ENCODE measurements around the gene PLEKHH1. TPM values are rescaled to one million over a fixed set of nuclear protein-coding genes. Genes with fewer than 3 reads are reported as not detected.
A peak's percentile ranks its signal among the peaks of the same experiment; 100 is the strongest.

PLEKHH1 gene
- total RNA-seq, 6 donors from 2014 or later = 0.46 to 25.1 (median 4.4) TPM

- H3K27ac ChIP-seq = no peak overlapping the region
- no peak overlapping the region for H3K4me3 ChIP-seq
- no peaks in the 10 kb centered on the region for H3K9me3 ChIP-seq
- DNase-seq (no peak), ATAC-seq (ENCODE audit: low FRiP score in 2 of 2) (no peak)
- H3K27me3 ChIP-seq = no peaks in the 10 kb centered on the region
- no peak for TF ChIP-seq POLR2AphosphoS5 (IDR thresholded peaks at IDR 0.05)
- H3K4me1 ChIP-seq = no peaks in the 10 kb centered on the region
- no peaks in the 10 kb centered on the region for H3K36me3 ChIP-seq
- 81 to 95% methylated on average over 4 of the region's 4 CpGs for WGBS, 2 donors
Measured at GRCh38 chr14:67549734-67550133, 16.6 kb downstream of the PLEKHH1 start.

GRCh38 chr14:67551123-67551522, 18.0 kb downstream of the PLEKHH1 start:
- H3K36me3 ChIP-seq = no peaks in the 10 kb centered on the region
- no peak overlapping the region for H3K4me3 ChIP-seq
- 94 to 96% methylated on average over 3 of the region's 3 CpGs for WGBS, 2 donors
- no peak for ATAC-seq (ENCODE audit: low FRiP score in 2 of 2)
- DNase-seq = no peak
- H3K4me1 ChIP-seq = no peaks in the 10 kb centered on the region
- H3K27ac ChIP-seq = no peak overlapping the region
- no peaks in the 10 kb centered on the region for H3K27me3 ChIP-seq
- TF ChIP-seq POLR2AphosphoS5 (IDR thresholded peaks at IDR 0.05) (no peak), POLR2A (IDR thresholded peaks at IDR 0.05) (no peak), EP300 (IDR thresholded peaks at IDR 0.05) (no peak)
- no peaks in the 10 kb centered on the region for H3K9me3 ChIP-seq

GRCh38 chr14:67551940-67552339, 18.9 kb downstream of the PLEKHH1 start:
- Histone ChIP-seq H3K36me3 (no peaks in the 10 kb centered on the region), H3K4me1 (no peaks in the 10 kb centered on the region), H3K27me3 (no peaks in the 10 kb centered on the region), H3K27ac (no peak overlapping the region), H3K4me3 (no peak overlapping the region), H3K9me3 (no peaks in the 10 kb centered on the region)
- TF ChIP-seq POLR2A (IDR thresholded peaks at IDR 0.05) (no peak), POLR2AphosphoS5 (IDR thresholded peaks at IDR 0.05) (no peak), CTCF (IDR thresholded peaks at IDR 0.05) (no peak), EP300 (IDR thresholded peaks at IDR 0.05) (no peak)
- 83 to 85% methylated on average over 3 of the region's 3 CpGs for WGBS, 2 donors
- no peak for DNase-seq
- ATAC-seq (ENCODE audit: low FRiP score in 2 of 2) = no peak

GRCh38 chr14:67553547-67553946, 20.5 kb downstream of the PLEKHH1 start:
- no peaks in the 10 kb centered on the region for H3K9me3 ChIP-seq
- DNase-seq (no peak), ATAC-seq (ENCODE audit: low FRiP score in 2 of 2) (no peak)
- no peaks in the 10 kb centered on the region for H3K36me3 ChIP-seq
- TF ChIP-seq POLR2AphosphoS5 (IDR thresholded peaks at IDR 0.05) (no peak), POLR2A (IDR thresholded peaks at IDR 0.05) (no peak), EP300 (IDR thresholded peaks at IDR 0.05) (no peak), CTCF (IDR thresholded peaks at IDR 0.05) (no peak)
- no peak overlapping the region for H3K4me3 ChIP-seq
- whole genome bisulfite sequencing, 2 donors = 32 to 50% methylated on average over 1 to 3 of the region's 3 CpGs
- H3K27me3 ChIP-seq = no peaks in the 10 kb centered on the region
- no peak overlapping the region for H3K27ac ChIP-seq
- H3K4me1 ChIP-seq = no peaks in the 10 kb centered on the region

- H3K36me3 ChIP-seq = no peaks in the 10 kb centered on the region
- no peak for DNase-seq
- no peak for ATAC-seq (ENCODE audit: low FRiP score in 2 of 2)
- H3K27me3 ChIP-seq = no peaks in the 10 kb centered on the region
- H3K27ac ChIP-seq = no peak overlapping the region
- TF ChIP-seq POLR2AphosphoS5 (IDR thresholded peaks at IDR 0.05) = no peak
- no peak for TF ChIP-seq POLR2A (IDR thresholded peaks at IDR 0.05)
- no peak for TF ChIP-seq CTCF (IDR thresholded peaks at IDR 0.05)
- no peak for TF ChIP-seq EP300 (IDR thresholded peaks at IDR 0.05)
- no peak overlapping the region for H3K4me3 ChIP-seq
- no peaks in the 10 kb centered on the region for H3K4me1 ChIP-seq
- no peaks in the 10 kb centered on the region for H3K9me3 ChIP-seq
- WGBS, 2 donors = 89 to 91% methylated on average over 6 to 7 of the region's 7 CpGs
Measured at GRCh38 chr14:67554341-67554740, 21.3 kb downstream of the PLEKHH1 start.

- Histone ChIP-seq H3K27me3 (no peaks in the 10 kb centered on the region), H3K36me3 (no peaks in the 10 kb centered on the region), H3K27ac (no peak overlapping the region), H3K4me1 (no peaks in the 10 kb centered on the region), H3K9me3 (no peaks in the 10 kb centered on the region), H3K4me3 (no peak overlapping the region)
- TF ChIP-seq CTCF (IDR thresholded peaks at IDR 0.05) = no peak
- no peak for TF ChIP-seq POLR2A (IDR thresholded peaks at IDR 0.05)
- TF ChIP-seq POLR2AphosphoS5 (IDR thresholded peaks at IDR 0.05) = no peak
- TF ChIP-seq EP300 (IDR thresholded peaks at IDR 0.05) = no peak
- WGBS, 2 donors = 67 to 89% methylated on average over 7 to 11 of the region's 11 CpGs
- DNase-seq = peak in 1 of 2 donors; percentile 63
- ATAC-seq (ENCODE audit: low FRiP score in 2 of 2) = peak; percentile 26 to 63
Measured at GRCh38 chr14:67555518-67556090, 22.5 kb downstream of the PLEKHH1 start.
